Stimulated activated CD8-positive, alpha-beta memory T cell treated with anti-CD3 and anti-CD28 coated beads, Interleukin-4, amount 100 ng/mL, for 1 hour (primary cell): ENCODE measurements around the gene SH2D1B.

Experiments used
- DNase-seq, 2 donors: peaks; one replicate each; pipeline ENCODE4 v3.0.0-alpha.2; 2020; ENCODE audit warnings: low read depth in 2 of 2, low spot score in 1 of 2

The SH2D1B gene

DNA sequence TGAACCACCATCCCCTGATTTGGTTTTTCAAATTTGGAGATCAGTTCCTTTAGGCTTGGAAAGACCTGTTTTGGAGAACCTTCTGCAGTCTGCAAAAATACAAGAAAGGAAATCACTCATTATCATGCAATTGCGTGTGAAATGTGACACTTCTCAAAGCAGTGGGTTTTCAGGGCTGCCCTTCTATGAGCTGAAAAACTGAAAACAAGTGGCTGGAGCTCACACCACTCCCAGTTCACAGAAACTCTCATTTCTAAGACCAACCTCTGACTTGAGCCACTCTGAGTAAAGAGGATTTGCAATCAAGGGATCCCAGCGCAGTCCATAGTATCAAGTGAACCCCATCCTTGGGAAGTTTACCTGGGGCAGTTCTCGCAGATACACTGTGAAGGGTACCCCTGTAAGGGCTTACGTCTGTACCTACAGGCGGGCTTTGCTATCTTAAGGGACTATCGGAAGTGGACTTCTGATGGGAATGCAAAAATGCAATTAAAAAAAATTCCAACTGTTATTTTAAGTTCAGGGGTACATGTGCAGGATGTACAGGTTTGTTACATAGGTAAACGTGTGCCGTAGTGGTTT is 12.8 kb downstream of the SH2D1B start:
- DNase-seq: no peak

GRCh38 chr1:162397943-162398560 is 13.9 kb downstream of the SH2D1B start:
- DNase-seq: no peak

GRCh38 chr1:162397039-162397448 is 14.9 kb downstream of the SH2D1B start:
- DNase-seq: no peak

- DNase-seq: no peak
These were observed 15.6 kb downstream of the SH2D1B start for GRCh38 chr1:162396201-162396906.

- no peak for DNase-seq
These were observed 20.0 kb downstream of the SH2D1B start for GRCh38 chr1:162391790-162392563.

DNA sequence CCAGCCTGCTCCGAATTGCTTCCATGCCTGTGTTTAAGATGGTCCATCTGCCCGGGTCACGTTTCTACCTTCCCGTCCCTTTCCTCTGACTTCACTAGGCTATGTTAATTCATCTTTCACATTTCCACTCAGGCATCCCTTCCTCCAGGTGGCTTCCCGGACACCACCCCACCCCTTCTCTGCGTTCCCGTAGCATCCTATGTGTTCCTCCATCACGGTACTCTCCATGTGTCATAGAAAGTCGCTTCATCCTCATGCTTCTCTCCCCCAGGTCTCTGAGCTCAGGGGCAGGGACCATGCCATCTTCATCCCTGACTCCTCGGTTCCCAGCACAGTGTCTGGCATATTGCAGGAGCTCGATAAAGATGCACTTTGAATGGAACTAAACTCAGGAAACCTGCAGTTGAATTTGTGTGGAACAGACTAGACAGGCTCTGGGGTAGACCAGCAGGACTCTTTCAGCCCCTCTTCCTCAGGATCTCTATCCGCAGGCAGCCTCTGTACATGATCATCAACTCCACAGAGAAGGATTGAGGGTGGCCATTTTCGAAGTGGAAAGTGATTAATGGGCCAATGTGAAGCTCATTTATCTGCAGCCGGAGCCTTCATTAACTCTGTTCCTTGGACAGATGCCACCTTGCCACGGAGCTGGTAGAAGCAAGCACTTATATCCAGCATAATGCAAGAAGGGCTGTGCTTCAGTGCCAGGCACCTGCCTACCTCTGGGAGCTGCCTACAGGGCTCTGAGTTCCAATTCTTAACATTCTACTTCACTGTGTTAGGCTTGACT is 21.3 kb downstream of the SH2D1B start:
- no peak for DNase-seq

- DNase-seq: no peak
These were observed 22.0 kb downstream of the SH2D1B start for GRCh38 chr1:162389971-162390370.

GRCh38 chr1:162389021-162389818 is 22.7 kb downstream of the SH2D1B start:
- no peak for DNase-seq

GRCh38 chr1:162388615-162389014 is 23.3 kb downstream of the SH2D1B start:
- no peak for DNase-seq

DNA sequence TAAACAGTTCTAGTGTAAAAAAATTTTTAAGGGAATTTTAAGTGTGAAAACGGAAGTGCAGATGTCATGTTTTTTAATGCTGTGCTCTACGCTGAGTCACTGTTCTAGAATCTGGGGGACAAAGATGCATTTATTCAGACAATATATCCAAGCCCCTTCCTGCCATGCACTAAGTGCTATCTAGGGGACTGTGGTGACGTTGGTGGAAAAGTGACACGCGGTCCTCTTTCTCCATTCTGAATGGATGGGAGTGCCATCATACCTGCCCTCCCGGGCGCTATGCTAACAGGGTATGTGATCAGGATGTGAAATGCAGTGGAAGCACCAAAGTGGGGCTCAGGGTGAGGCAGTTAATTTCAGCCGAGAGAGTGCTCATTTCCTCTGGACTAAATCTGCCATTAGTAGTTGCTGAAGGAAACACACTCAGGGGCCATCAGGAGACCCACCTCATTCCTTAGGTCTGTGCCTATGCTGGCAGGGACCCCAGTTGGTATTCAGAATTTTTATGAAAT is 23.8 kb downstream of the SH2D1B start:
- no peak for DNase-seq

DNA sequence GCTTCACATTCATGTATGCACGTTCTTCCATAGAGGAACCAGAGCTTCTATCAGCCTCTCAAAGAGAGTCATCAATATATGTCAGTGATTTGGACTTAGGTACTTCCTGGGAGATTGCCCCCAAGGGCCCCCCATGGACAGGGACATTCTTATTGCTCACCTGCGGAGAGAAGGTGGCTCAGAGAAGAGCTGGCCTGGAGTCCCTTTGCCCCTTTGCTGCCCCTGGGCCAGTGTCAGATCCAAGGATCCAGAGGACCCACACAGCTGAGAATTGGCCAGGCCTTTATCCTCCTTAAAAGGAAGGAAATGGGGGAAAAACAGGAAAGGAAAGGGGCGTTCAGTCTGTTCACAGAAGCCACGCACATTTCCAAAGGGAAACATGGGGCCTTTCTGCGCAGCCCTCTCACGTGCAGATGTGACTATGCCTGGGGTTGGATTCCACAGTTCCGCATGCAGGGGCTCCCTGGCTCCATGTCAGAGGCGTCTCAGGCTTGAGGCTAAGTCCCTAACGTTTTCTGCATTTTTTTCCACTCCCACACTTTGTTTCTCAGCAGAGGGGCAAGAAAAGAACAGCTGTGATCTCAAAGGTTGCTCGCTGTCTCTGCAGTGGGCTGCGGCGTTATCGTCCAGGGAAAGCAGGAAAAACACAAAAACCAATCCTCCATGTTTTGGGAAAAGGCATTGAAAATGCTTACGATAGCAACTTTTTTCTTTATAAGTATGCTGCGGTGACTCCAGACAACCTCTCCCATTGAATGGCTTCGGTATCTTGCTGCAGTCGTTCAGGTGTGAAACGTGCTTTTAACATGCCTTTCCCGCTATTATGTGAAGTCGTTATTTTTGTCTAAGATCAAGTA is 24.5 kb downstream of the SH2D1B start:
- no peak for DNase-seq

GRCh38 chr1:162386292-162387225 is 25.4 kb downstream of the SH2D1B start:
- DNase-seq: no peak

DNA sequence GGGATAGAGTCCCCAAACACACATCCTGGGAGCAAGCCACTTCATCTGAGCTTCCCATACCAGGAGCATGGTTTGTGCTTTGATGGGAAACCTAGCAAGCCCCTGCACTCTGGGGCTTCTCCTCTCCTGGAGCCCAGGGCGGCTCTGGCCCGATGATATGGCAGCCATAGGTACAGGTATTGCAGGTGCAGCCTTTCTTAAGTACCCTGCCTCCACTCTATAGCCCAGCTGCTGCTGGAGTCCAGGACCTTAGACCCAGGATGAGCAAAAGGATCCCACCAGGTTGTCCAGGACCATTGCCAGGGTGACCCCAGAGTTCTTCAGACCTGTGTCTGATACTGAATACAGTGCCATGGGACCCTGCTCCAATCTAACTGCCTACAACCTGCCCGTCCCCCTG is 26.2 kb downstream of the SH2D1B start:
- no peak for DNase-seq

DNA sequence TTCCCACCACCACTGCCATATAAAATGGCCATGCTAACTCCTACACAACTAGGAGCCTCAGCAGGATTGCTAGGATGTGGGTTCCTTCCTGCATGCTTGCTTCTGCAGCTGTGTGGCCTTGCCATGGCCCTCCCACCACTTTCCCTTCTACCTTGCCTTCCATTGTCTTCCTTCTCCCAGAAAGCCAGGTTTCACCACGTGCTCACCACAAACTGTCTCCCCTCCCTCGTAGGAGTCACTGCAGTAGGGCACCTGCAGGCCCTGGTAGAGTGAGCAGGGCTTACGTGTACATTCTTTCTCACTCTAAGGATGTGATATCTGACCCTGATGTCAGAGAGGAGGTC is 26.7 kb downstream of the SH2D1B start:
- no peak for DNase-seq

DNA sequence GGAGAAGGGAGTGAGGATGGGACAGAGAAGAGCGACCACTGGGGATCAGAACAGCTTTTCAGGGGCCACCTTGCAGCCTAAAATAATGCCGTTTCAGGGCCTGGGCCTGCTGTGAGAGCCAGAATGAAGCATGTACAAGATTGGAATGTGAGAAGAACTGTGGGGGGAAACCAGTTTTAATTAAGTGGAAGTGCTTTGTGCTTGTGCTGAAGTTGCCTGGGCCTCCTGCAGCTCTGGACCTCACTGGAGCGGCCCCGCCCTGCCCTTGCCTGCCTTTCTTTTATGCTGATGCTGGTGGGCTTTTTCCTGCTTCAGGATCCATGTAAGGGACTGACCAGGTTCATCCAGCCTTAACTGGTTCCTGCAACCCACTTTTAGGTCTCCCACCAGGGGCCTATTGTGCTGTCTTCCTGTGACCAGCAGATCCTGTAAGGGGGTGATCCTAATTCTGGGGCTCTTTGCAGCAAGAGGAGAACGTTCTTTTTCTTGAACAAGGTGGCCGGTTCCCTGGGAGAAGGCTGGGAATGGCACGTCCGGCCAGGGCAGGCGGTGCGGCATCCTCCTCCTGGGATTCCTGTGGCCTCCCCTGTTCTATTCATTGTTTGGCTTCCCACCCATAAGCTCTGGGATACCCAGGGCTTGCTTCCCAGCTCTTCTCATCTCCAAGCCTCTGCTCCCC is 27.2 kb downstream of the SH2D1B start:
- no peak for DNase-seq

DNA sequence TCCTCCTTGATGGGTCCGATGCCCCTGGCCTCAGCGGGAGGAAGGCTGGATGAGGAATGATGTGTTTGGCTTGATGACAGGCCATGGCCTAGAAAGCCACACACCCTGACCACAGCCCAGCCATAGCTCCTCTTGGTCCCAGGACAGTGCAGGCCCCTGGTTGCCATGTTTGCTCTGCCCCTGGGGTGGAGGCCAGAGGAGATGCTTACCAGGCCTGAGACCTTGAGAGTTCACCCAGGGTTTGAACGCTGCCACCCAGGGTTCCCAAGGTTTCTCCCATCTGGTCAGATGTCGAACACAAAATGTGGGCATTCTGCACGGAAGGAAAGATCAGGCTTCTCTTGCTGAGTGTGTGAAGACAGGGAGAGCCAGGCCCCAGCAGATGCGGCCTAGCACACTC is 27.8 kb downstream of the SH2D1B start:
- no peak for DNase-seq

DNA sequence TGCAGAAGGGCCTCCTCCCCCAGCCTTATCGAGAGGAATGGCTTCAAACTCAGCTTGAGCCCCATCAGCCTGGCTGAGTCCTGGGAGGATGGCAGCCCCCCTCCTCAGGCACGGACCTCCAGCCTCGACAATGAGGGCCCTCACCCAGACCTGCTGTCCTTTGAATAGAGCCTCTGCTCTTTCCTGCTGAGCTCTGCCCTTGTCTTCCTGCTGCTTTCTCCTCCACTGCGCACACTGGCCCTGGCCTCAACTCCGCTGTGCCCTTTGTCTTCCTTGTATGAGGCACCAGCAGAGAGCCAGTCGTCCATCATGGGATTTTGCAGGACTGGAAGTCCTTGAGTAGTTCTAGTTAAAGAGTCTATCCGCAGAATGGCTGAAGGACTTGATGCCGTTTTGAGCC is 28.4 kb downstream of the SH2D1B start:
- no peak for DNase-seq

- DNase-seq: no peak
These were observed 28.8 kb downstream of the SH2D1B start for GRCh38 chr1:162383091-162383490.
